CD14-positive monocyte (primary cell): ENCODE measurements around the gene SPEM1. TPM values are rescaled to one million over a fixed set of nuclear protein-coding genes. Genes with fewer than 3 reads are reported as not detected.
"Not testable (repeated sequence)": the region's sequence is repeated elsewhere in the genome, so short reads cannot be mapped to it uniquely, and the experiment has no call there.

Source experiments
- DNase-seq, 3 donors: peaks; one replicate each; pipeline ENCODE4 v3.0.0-alpha.2; 2011 to 2022
- H2AFZ ChIP-seq: 2 replicates; pipeline ENCODE4 v1.6.0; 2012; ENCODE audit warnings: mild to moderate bottlenecking, low read depth, low read length, inconsistent platforms; ENCODE audit not compliant: insufficient read depth, poor library complexity, severe bottlenecking
- H3K27ac ChIP-seq, 2 donors: 1 replicate in 1 of 2; 2 replicates in 1 of 2; pipeline ENCODE4 v1.5.1; 2012 to 2013; ENCODE audit warnings: low read length in 2 of 2, control low read depth in 1 of 2, inconsistent platforms in 1 of 2, low read depth in 1 of 2, mild to moderate bottlenecking in 1 of 2
- H3K27me3 ChIP-seq, 2 donors: one replicate each; pipeline versions ENCODE4 v1.6.0 to v1.6.1; 2011 to 2013; ENCODE audit warnings: low read length in 2 of 2; ENCODE audit not compliant: control insufficient read depth in 2 of 2, insufficient read depth in 2 of 2
- H3K36me3 ChIP-seq, 2 donors: replicated peaks in 1 of 2; 1 replicate in 1 of 2; 2 replicates in 1 of 2; pipeline versions ENCODE4 v1.5.1 to v1.6.1; 2012 to 2013; ENCODE audit warnings: low read length in 2 of 2, control low read depth in 1 of 2, inconsistent platforms in 1 of 2, mild to moderate bottlenecking in 1 of 2; ENCODE audit not compliant: insufficient read depth in 2 of 2, control insufficient read depth in 1 of 2
- H3K4me1 ChIP-seq, 2 donors: 1 replicate in 1 of 2; 2 replicates in 1 of 2; pipeline versions ENCODE4 v1.5.1 to v1.6.1; 2012 to 2013; ENCODE audit warnings: low read length in 2 of 2, control low read depth in 1 of 2, inconsistent platforms in 1 of 2, mild to moderate bottlenecking in 1 of 2, moderate library complexity in 1 of 2; ENCODE audit not compliant: insufficient read depth in 2 of 2, control insufficient read depth in 1 of 2
- H3K4me2 ChIP-seq: replicated peaks from 2 replicates; pipeline ENCODE3; 2012; ENCODE audit warnings: low read length, moderate library complexity, mild to moderate bottlenecking; ENCODE audit not compliant: poor library complexity, severe bottlenecking; ENCODE audit errors: extremely low read depth
- H3K4me3 ChIP-seq, 3 experiments: fragments of 200-600 bp in 1 of 3; sonication (generic) in 1 of 3; replicated peaks in 1 of 3; 1 replicate in 2 of 3; 2 replicates in 1 of 3; pipeline ENCODE4 v1.5.1; 2011 to 2013; ENCODE audit warnings: low read length in 3 of 3, mild to moderate bottlenecking in 3 of 3, control low read depth in 2 of 3, low read depth in 2 of 3, inconsistent platforms in 1 of 3, moderate library complexity in 1 of 3
- H3K79me2 ChIP-seq: 2 replicates; pipeline ENCODE4 v1.6.0; 2012; ENCODE audit warnings: mild to moderate bottlenecking, control low read depth, inconsistent platforms, low read length, moderate library complexity; ENCODE audit not compliant: insufficient read depth
- H3K9ac ChIP-seq: 2 replicates; pipeline ENCODE4 v1.6.0; 2017; ENCODE audit warnings: low read length, mild to moderate bottlenecking; ENCODE audit not compliant: insufficient read depth, poor library complexity, severe bottlenecking
- H3K9me3 ChIP-seq, 2 donors: replicated peaks in 1 of 2; 1 replicate in 1 of 2; 2 replicates in 1 of 2; pipeline versions ENCODE4 v1.5.1 to v1.6.1; 2012 to 2013; ENCODE audit warnings: low read length in 2 of 2, control low read depth in 1 of 2; ENCODE audit not compliant: control insufficient read depth in 1 of 2, insufficient read depth in 1 of 2
- H4K20me1 ChIP-seq: 2 replicates; pipeline ENCODE4 v1.6.0; 2012; ENCODE audit warnings: mild to moderate bottlenecking, low read length, control low read depth, moderate library complexity; ENCODE audit not compliant: insufficient read depth
- H3K27ac Mint-ChIP-seq, 7 donors: one replicate each; pipeline ENCODE4 v1.8.0; 2020; ENCODE audit warnings: mild to moderate bottlenecking in 7 of 7, mixed read lengths in 7 of 7, moderate library complexity in 6 of 7, inconsistent platforms in 2 of 7
- H3K27me3 Mint-ChIP-seq, 3 donors: one replicate each; pipeline ENCODE4 v1.8.0; 2021 to 2022; ENCODE audit warnings: low read depth in 3 of 3, mild to moderate bottlenecking in 3 of 3, mixed read lengths in 3 of 3, moderate library complexity in 3 of 3, inconsistent platforms in 1 of 3
- H3K36me3 Mint-ChIP-seq, 2 donors: one replicate each; pipeline ENCODE4 v1.8.0; 2020; ENCODE audit warnings: mixed read lengths in 2 of 2, inconsistent platforms in 1 of 2, mild to moderate bottlenecking in 1 of 2
- H3K4me1 Mint-ChIP-seq: one replicate; pipeline ENCODE4 v1.8.0; 2020; ENCODE audit warnings: mild to moderate bottlenecking, mixed read lengths
- H3K4me3 Mint-ChIP-seq, 2 donors: one replicate each; pipeline ENCODE4 v1.8.0; 2020; ENCODE audit warnings: mild to moderate bottlenecking in 2 of 2, mixed read lengths in 2 of 2, moderate library complexity in 1 of 2
- H3K9me3 Mint-ChIP-seq, 7 donors: one replicate each; pipeline ENCODE4 v1.8.0; 2020 to 2022; ENCODE audit warnings: mixed read lengths in 7 of 7, mild to moderate bottlenecking in 6 of 7, moderate library complexity in 6 of 7, inconsistent platforms in 2 of 7
- CTCF ChIP-seq: fragments of 200-600 bp; IDR thresholded peaks from one replicate; pipeline ENCODE4 v1.8.0; 2022; ENCODE audit warnings: antibody characterized with exemption, mild to moderate bottlenecking
- whole genome bisulfite sequencing: methylation state at CpG from one replicate; pipeline ENCODE4 v1.1.5; 2013; ENCODE audit warnings: missing lambda C conversion rate; ENCODE audit not compliant: insufficient coverage; 5-methylcytosine and 5-hydroxymethylcytosine counted together
- intact Hi-C, 2 donors: fragments of 100-400 bp; cut with micrococcal nuclease; formaldehyde crosslinking; loops; one replicate each; pipeline versions ENCODE4 v1.15.0 to v1.15.1; 2023
- polyA plus RNA-seq, 3 donors: library from polyadenylated mRNA; depleted of rRNA in 1 of 3; unstranded in 2 of 3; stranded (reverse) in 1 of 3; fragments of 300-500 nt in 2 of 3; fragments of >200 nt in 1 of 3; fragmentation: Illumina TruSeq in 2 of 3; gene quantifications; 1 replicate in 2 of 3; 2 replicates in 1 of 3; pipeline ENCODE4 v1.2.3, GENCODE V29; 2012 to 2021

The SPEM1 gene
- polyA plus RNA-seq, 3 donors, result not detected

GRCh38 chr17:7468290-7468689 is 48.2 kb downstream of the SPEM1 start:
- H3K27me3 ChIP-seq, result no peaks in the 10 kb centered on the region
- H3K4me2 ChIP-seq, result no peak overlapping the region
- no peaks in the 10 kb centered on the region for H3K9me3 Mint-ChIP-seq
- H2AFZ ChIP-seq, result no peak overlapping the region
- no peak for TF ChIP-seq CTCF
- H3K9ac ChIP-seq, result no peak overlapping the region
- H3K9me3 ChIP-seq, result no peaks in the 10 kb centered on the region
- peaks cover 14 to 20% of the 10 kb centered on the region in 2 donors for H3K36me3 ChIP-seq
- no peak overlapping the region for H3K4me3 ChIP-seq
- intact Hi-C loops, result no loop called here
- DNase-seq, result no peak
- H4K20me1 ChIP-seq, result no peaks in the 10 kb centered on the region
- H3K4me1 Mint-ChIP-seq, result peaks cover 26% of the 10 kb centered on the region
- no peak overlapping the region for H3K27ac ChIP-seq
- peaks cover 18 to 32% of the 10 kb centered on the region in 2 donors for H3K36me3 Mint-ChIP-seq
- no peaks in the 10 kb centered on the region for H3K27me3 Mint-ChIP-seq
- H3K4me3 Mint-ChIP-seq, result no peak overlapping the region
- WGBS, result 98% methylated on average over 9 of the region's 11 CpGs
- peaks cover 21 to 28% of the 10 kb centered on the region in 2 donors for H3K4me1 ChIP-seq
- H3K27ac Mint-ChIP-seq, result peak overlapping the region in 2 of 7 donors; percentile 32 to 88
- peaks cover 28% of the 10 kb centered on the region for H3K79me2 ChIP-seq

- no peak overlapping the region for H3K27ac Mint-ChIP-seq
- Histone ChIP-seq H2AFZ (no peak overlapping the region), H3K9ac (no peak overlapping the region), H3K79me2 (peaks cover 34% of the 10 kb centered on the region), H3K27ac (no peak overlapping the region), H3K4me3 (no peak overlapping the region), H3K36me3 (peaks cover 8 to 14% of the 10 kb centered on the region in 2 donors), H3K27me3 (no peaks in the 10 kb centered on the region), H3K4me2 (no peak overlapping the region), H3K4me1 (peaks cover 21 to 28% of the 10 kb centered on the region in 2 donors), H3K9me3 (no peaks in the 10 kb centered on the region), H4K20me1 (no peaks in the 10 kb centered on the region)
- peaks cover 12 to 26% of the 10 kb centered on the region in 2 donors for H3K36me3 Mint-ChIP-seq
- H3K4me1 Mint-ChIP-seq, result peaks cover 26% of the 10 kb centered on the region
- WGBS, result 97% methylated on average over 6 of the region's 12 CpGs
- intact Hi-C loops, result no loop called here
- no peak for DNase-seq
- H3K4me3 Mint-ChIP-seq, result no peak overlapping the region
- H3K9me3 Mint-ChIP-seq, result no peaks in the 10 kb centered on the region
- no peaks in the 10 kb centered on the region for H3K27me3 Mint-ChIP-seq
- TF ChIP-seq CTCF, result no peak
Measured at GRCh38 chr17:7468804-7469389, 48.8 kb downstream of the SPEM1 start.

GRCh38 chr17:7469843-7470242 is 49.7 kb downstream of the SPEM1 start:
- 70% methylated on average over 2 of the region's 12 CpGs for WGBS
- H2AFZ ChIP-seq, H3K9ac ChIP-seq, H3K27ac ChIP-seq, H3K36me3 ChIP-seq, H3K4me3 ChIP-seq, H3K9me3 ChIP-seq, H3K27me3 Mint-ChIP-seq, H3K4me2 ChIP-seq, H4K20me1 ChIP-seq, H3K9me3 Mint-ChIP-seq, intact Hi-C loops, H3K27ac Mint-ChIP-seq, DNase-seq, H3K4me3 Mint-ChIP-seq, H3K27me3 ChIP-seq: not testable (repeated sequence)
- H3K4me1 Mint-ChIP-seq, result peaks cover 32% of the 10 kb centered on the region
- peaks cover 44% of the 10 kb centered on the region for H3K79me2 ChIP-seq
- peaks cover 25 to 35% of the 10 kb centered on the region in 2 donors for H3K4me1 ChIP-seq
- peaks cover 10 to 22% of the 10 kb centered on the region in 2 donors for H3K36me3 Mint-ChIP-seq
